Adrenal gland (tissue), 5 donors: ENCODE results near the gene VAC14.
A peak's percentile ranks its signal among the peaks of the same experiment; 100 is the strongest.

Experiments
- CTCF ChIP-seq, 6 experiments: fragments of 450-650 bp in 4 of 6; fragments of 200-600 bp in 2 of 6; sonication (generic) in 1 of 6; IDR thresholded peaks; 1 replicate in 5 of 6; 2 replicates in 1 of 6; pipeline versions ENCODE4 v1.5.1 to v1.8.0; 2016 to 2021; ENCODE audit warnings: antibody characterized with exemption in 6 of 6, mild to moderate bottlenecking in 2 of 6, moderate library complexity in 1 of 6
- POLR2A ChIP-seq, 2 donors: fragments of 450-650 bp; IDR thresholded peaks; one replicate each; pipeline ENCODE4 v1.6.1; 2017; ENCODE audit warnings: antibody characterized with exemption in 2 of 2, mild to moderate bottlenecking in 2 of 2, moderate library complexity in 1 of 2
- donor health status: DM: no; HTN: no; CAD: no.

GRCh38 chr16:70695331-70696070, 105.5 kb downstream of the VAC14 start:
- peak in 5 of 6 experiments; percentile 17 to 45 (median 26) for TF ChIP-seq CTCF (IDR thresholded peaks at IDR 0.05)
- peak in 1 of 2 donors; percentile 22 for TF ChIP-seq POLR2A (IDR thresholded peaks at IDR 0.05)
